ENCODE data around the gene ARMH1.
"Not testable (repeated sequence)": the region's sequence is repeated elsewhere in the genome, so short reads cannot be mapped to it uniquely, and the experiment has no call there.

Gene ARMH1

GRCh38 chr1:44645476-44646244 lies 28.9 kb upstream of the ARMH1 start:
- no peak for DNase-seq

- no peak for DNase-seq
Observed at GRCh38 chr1:44646261-44647110, 28.0 kb upstream of the ARMH1 start.

DNA sequence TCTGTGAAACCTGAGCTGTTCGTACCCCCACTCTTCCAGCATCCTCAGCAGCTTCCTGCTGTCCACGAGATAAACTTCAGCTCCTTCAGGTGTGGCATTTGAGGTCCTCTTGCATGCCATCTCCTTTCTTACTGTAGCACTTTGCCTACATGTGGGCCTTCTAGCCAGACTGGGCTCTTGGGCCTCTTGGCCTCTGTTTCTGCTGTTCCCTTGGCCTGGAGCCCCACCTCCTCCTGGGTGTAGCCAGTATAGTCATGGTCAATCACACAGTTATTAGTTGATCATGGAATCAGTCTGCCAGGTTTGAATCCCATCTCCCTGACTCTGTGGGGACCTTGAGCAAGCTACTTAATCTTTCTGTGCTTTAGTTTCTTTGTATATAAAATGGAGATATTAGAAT lies 26.6 kb upstream of the ARMH1 start:
- DNase-seq, result no peak

DNA sequence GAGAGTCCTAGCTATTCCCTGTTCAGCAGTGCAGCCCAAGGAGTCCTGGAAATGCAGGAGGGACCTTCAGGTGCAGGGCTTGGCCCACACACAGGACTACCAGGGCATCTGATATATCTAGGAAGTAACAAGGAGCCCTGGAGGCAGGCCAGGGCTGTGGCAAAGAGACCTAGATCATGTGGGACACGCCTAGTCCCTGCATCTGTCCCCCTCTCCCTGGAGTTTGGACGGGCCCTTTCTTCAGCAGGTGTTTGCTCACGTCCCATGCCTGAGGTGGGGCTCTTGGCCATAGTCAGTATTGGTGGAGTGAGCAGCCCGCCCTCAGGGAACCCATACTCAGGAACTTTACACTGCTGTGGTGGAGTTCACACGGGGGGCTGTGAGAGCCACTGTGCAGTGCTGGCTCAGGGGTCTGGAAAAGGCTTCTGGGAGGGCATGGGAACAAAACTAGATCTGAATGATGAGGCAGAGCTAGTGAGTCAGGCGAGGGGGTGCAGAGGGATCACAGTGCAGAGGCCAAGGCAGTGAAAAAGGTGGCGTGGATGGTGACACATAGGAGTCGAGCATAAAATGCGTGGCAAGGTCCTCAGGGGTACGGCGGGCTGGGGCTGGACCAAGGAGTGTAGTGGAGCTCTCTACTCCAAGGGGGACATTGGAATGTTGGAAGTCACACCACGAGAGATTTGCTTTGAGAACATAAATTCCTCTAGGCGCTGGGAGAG lies 25.8 kb upstream of the ARMH1 start:
- DNase-seq, result no peak

DNA sequence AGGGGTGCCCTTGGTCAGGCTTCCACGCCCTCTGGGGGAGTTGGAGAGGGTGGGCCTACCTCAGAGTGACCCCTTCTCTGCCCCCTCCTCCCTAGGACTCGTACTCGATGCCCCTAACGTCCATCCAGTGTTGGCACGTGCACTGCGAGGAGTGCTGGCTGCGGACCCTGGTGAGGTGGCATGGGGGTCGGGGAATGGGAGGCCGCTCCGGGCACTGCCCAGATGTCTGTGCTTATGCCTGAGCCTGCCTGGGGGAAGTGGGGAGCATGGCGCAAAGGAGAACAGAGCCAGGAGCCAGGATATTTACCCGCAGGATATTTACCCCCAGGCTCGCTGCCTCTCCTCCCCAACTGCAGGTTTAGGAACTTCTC lies 24.7 kb upstream of the ARMH1 start:
- no peak for DNase-seq

GRCh38 chr1:44650159-44650831 lies 24.2 kb upstream of the ARMH1 start:
- DNase-seq, result no peak

DNA sequence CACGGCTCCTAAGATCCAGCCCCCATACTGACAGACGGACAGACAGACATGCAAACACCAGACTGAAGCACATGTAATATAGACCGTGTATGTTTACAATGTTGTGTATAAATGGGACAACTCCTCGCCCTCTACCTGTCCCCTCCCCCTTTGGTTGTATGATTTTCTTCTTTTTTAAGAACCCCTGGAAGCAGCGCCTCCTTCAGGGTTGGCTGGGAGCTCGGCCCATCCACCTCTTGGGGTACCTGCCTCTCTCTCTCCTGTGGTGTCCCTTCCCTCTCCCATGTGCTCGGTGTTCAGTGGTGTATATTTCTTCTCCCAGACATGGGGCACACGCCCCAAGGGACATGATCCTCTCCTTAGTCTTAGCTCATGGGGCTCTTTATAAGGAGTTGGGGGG lies 23.4 kb upstream of the ARMH1 start:
- DNase-seq, result no peak

GRCh38 chr1:44652445-44653106 lies 21.9 kb upstream of the ARMH1 start:
- DNase-seq, result peak; percentile 65

GRCh38 chr1:44653107-44653964 lies 21.2 kb upstream of the ARMH1 start:
- DNase-seq, result no peak

DNA sequence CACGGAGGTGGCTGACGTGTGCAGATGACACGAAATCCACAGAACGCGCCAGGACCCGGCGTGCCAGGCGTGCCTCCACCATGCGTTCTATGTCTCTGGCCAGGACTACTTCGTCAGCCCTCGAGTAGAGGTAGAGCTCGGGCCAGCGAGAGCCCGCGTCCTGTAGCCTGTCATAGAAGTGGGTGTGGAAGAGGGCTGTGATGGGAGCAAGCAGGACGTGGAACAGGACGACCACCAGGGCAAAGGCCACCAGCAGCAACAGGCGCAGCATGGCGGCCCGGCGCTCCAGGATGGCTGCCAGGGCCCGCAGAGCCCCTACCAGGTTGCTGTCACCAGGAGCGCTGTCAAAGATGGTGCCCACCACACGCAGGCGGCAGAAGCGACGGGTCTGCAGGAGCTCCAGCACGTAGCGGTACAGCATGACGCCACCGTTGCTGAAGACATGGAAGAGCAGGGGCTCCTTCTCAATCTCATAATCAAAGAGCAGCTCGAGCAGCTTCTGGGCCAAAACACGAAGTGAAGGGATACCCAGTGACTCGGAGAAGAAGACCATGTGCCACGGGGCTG lies 19.8 kb upstream of the ARMH1 start:
- no peak for DNase-seq

DNA sequence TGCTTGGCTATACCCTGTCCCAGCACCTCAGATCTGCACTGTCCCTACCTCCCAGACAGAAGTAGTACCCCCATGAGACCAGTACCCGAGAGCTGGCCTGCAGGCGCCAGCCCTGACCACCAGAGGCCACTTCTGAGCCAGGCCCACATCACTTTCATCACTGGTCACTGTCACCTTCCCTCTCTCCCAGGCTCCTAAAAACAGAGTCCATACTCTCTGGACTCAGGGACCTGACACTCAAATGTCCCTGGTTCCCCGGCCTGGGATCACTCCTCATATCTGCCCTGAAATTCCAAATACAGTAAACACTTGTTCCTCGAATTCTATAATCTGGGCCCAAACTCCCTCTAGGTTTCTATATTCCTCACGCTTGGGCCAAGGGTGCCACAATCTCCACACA lies 18.9 kb upstream of the ARMH1 start:
- no peak for DNase-seq

DNA sequence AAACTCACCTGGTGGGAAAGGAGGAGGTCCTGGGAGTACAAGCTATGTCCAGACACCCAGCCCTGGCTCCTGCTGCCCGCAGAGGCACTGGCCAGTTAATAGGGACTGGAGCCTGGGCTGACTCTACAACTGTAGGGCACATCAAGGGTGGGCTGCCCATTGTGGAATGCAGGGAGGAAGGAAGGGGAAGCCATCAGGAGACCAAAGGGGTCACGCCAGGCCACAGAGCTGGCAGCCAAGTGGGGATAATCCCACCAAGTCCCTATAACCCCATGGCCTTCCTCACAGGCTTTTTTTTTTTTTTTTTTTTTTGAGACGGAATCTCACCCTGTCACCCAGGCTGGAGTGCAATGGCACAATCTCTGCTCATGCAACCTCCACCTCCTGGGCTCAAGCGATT lies 14.9 kb upstream of the ARMH1 start:
- DNase-seq, result no peak

GRCh38 chr1:44660176-44660575 lies 14.3 kb upstream of the ARMH1 start:
- no peak for DNase-seq

DNA sequence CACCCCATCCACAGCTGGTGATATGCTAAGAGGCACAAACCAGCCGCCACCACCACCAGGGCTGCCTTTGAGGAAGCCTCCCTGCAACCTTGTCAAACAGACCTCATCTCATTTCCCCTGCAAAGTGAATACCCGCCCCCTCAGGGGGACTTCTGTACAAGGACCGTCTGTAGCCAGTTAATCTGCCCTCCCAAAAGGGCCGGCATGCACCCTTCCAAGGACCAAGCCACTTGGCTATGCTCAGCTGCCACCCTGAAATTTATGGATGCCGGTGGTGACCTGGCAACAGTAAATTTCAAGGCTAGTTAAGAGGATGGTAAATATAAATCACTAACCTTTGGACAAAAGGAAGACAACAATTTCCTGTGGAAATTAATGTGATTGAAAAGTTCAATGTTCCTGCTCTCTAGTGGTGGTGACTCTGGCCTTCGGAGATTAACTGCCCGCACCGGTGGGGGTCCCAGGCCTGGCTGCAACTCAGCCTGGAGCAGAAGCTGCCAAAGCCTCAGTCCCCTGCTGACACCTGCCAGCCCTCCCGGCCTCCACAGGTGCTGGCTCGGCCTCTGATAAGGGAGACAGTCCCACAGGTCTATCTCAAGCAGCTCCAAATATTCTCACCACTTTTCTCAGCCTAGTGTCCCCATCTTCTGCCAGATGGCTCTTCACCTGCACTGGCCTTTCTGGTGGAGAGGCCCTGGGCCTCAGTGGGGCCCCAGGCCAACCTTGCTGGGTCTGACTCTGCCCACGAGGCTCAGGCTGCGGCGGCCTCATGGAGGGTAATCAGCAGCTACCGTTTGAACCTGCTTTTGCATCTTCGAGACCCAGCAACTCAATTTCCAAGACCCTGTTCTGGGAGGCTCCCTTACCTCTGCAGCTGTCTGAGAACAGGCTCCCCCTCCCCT lies 12.5 kb upstream of the ARMH1 start:
- DNase-seq, result no peak

DNA sequence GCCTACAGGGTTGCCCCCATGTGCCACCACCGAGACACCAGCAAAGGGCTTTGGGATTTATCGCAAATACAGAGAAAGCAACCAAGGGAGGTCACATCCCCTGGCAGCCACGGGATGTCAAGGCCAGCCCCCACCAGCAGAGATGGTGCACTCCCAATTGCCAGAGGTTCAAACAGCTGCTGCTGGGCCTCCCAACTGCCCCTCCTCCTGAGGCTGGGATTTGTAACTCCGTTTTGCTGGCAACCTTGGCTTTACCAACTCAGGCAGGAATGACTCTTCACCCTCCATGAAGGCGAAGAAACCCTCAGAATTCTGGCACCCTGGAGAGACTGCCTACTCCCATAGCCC lies 11.9 kb upstream of the ARMH1 start:
- no peak for DNase-seq

DNA sequence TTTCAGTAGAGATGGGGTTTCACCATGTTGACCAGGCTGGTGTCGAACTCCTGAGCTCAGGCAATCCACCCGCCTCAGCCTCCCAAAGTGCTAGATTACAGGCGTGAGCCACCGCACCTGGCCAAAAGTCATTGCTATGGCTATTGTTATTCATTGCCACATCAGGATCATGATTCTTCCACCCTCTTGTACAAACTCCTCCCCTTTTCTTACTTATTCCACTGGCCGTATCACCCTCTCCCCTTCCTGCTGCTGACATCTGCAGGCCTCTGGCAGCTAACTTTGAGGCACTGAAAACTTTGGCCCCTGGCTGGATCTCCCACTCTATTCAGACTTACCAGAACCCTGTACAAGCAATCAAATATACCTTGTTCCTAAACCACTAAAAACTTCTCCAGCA lies 11.1 kb upstream of the ARMH1 start:
- DNase-seq, result no peak

- DNase-seq, result no peak
Observed at GRCh38 chr1:44664730-44665370, 9.7 kb upstream of the ARMH1 start.

DNA sequence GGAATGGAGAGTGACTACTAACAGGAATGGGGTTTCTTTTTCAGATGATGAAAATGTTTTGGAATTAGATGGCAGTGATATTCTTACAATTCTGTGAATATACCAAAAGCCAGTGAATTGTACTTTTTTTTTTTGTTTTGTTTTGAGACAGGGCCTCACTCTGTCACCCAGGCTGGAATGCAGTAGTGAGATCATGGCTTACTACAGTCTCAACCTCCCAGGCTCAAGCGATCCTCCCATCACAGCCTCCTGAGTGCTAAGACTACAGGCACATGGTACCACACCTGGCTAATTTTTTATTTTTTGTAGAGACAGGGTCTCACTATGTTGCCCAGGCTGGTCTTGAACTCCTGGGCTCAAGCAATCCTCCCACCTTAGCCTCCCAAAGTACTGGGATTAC lies 7.8 kb upstream of the ARMH1 start:
- DNase-seq, result not testable (repeated sequence)

- no peak for DNase-seq
Observed at GRCh38 chr1:44670751-44671640, 3.5 kb upstream of the ARMH1 start.

Measured in CD4-positive, alpha-beta T cell treated with Interleukin-15 for 1 hour (primary cell).